ENCODE data around the gene RIPPLY1. TPM values are rescaled to one million over a fixed set of nuclear protein-coding genes. Genes with fewer than 3 reads are reported as not detected.

The RIPPLY1 gene
- total RNA-seq, 1 experiment from 2014 or later, result 0.27 TPM

DNA sequence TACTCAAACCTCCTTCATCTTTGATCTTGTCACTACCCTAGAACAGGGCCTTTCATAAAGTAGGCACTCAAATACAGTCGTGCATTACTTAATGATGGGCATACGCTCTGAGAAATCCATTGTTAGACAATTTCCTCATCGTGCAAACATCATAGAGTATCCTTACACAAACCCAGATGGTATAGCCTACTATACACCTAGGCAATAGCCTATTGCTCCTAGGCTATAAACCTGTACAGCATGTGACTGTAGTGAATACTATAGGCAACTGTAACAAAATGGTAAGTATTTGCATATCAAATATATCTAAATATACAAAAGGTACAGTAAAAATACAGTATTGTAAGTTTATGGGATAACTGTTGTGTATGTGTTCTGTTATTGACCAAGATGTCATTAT lies 48.9 kb upstream of the RIPPLY1 start:
- intact Hi-C loops (cut with micrococcal nuclease), result no loop called here
- Histone ChIP-seq H3K4me2 (ENCODE audit: low read length) (no peak overlapping the region), H3K4me1 (ENCODE audit: control insufficient read depth in 1 of 2, insufficient read depth in 2 of 2, low read length in 2 of 2) (peaks cover 0 to 3% of the 10 kb centered on the region in 2 experiments; a peak in 3 of 4 replicates), H2AFZ (ENCODE audit: low read depth, low read length, poor library complexity, severe bottlenecking) (no peak overlapping the region), H3K9me2 (ENCODE audit: insufficient read depth) (no peaks in the 10 kb centered on the region), H3K79me2 (ENCODE audit: insufficient read depth, low read length) (no peaks in the 10 kb centered on the region), H3K27me3 (ENCODE audit: insufficient read depth, low read length) (no peaks in the 10 kb centered on the region), H3K36me3 (ENCODE audit: control insufficient read depth in 1 of 2, insufficient read depth in 2 of 2, low read length in 2 of 2) (no peaks in the 10 kb centered on the region), H4K20me1 (ENCODE audit: insufficient read depth) (no peaks in the 10 kb centered on the region), H3K9ac (ENCODE audit: low read length) (no peak overlapping the region), H3K27ac (ENCODE audit: low read depth, low read length) (no peak overlapping the region), H3K4me3 (replicated peaks in 1 of 2; ENCODE audit: low read depth in 1 of 2, low read length in 2 of 2) (no peak overlapping the region), H3K9me3 (ENCODE audit: control insufficient read depth in 1 of 2, insufficient read depth in 1 of 2, low read depth in 1 of 2, low read length in 2 of 2) (no peaks in the 10 kb centered on the region)
- TF ChIP-seq CBX3 (IDR thresholded peaks at IDR 0.05; ENCODE audit: low read depth) (no peak), YY1 (IDR thresholded peaks at IDR 0.05; ENCODE audit: extremely low read depth, insufficient replicate concordance, low read depth, low read length) (no peak), CTCF (IDR thresholded peaks at IDR 0.05 in 2 of 3, conservative IDR thresholded peaks at IDR 0.05 in 1 of 3; ENCODE audit: borderline replicate concordance in 1 of 3, insufficient read depth in 1 of 3, low read depth in 2 of 3, low read length in 2 of 3) (no peak), FOSL1 (IDR thresholded peaks at IDR 0.05; ENCODE audit: low read depth) (no peak), EZH2phosphoT487 (IDR thresholded peaks at IDR 0.05; ENCODE audit: borderline replicate concordance) (no peak), EGR1 (IDR thresholded peaks at IDR 0.05; ENCODE audit: low read depth) (no peak), SP1 (IDR thresholded peaks at IDR 0.05; ENCODE audit: low read depth) (no peak), ZFX (IDR thresholded peaks at IDR 0.05) (no peak), TCF7L2 (IDR thresholded peaks at IDR 0.05; ENCODE audit: borderline replicate concordance, extremely low read depth, insufficient read depth, insufficient read length) (no peak), SRF (IDR thresholded peaks at IDR 0.05; ENCODE audit: low read depth) (no peak), POLR2AphosphoS5 (IDR thresholded peaks at IDR 0.05; ENCODE audit: low read depth, low read length) (no peak), EZH2 (IDR thresholded peaks at IDR 0.05) (no peak), RAD21 (IDR thresholded peaks at IDR 0.05; ENCODE audit: low read depth) (no peak), ATF3 (IDR thresholded peaks at IDR 0.05) (no peak)
- TF ChIP-seq, protein P1, sequence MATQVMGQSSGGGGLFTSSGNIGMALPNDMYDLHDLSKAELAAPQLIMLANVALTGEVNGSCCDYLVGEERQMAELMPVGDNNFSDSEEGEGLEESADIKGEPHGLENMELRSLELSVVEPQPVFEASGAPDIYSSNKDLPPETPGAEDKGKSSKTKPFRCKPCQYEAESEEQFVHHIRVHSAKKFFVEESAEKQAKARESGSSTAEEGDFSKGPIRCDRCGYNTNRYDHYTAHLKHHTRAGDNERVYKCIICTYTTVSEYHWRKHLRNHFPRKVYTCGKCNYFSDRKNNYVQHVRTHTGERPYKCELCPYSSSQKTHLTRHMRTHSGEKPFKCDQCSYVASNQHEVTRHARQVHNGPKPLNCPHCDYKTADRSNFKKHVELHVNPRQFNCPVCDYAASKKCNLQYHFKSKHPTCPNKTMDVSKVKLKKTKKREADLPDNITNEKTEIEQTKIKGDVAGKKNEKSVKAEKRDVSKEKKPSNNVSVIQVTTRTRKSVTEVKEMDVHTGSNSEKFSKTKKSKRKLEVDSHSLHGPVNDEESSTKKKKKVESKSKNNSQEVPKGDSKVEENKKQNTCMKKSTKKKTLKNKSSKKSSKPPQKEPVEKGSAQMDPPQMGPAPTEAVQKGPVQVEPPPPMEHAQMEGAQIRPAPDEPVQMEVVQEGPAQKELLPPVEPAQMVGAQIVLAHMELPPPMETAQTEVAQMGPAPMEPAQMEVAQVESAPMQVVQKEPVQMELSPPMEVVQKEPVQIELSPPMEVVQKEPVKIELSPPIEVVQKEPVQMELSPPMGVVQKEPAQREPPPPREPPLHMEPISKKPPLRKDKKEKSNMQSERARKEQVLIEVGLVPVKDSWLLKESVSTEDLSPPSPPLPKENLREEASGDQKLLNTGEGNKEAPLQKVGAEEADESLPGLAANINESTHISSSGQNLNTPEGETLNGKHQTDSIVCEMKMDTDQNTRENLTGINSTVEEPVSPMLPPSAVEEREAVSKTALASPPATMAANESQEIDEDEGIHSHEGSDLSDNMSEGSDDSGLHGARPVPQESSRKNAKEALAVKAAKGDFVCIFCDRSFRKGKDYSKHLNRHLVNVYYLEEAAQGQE (IDR thresholded peaks at IDR 0.05; ENCODE audit: low read depth), result no peak
- ChIA-PET CTCF (interaction anchor here (0.6 kb wide), 1 partner anchor 53 kb away, joined by 3 read pairs; no protein-coding TSS in a partner anchor), RAD21 (ENCODE audit: low non-redundant PET in 1 of 2, low total read pairs in 2 of 2, uncharacterized antibody in 2 of 2, unreplicated experiment in 2 of 2) (no interaction called here), POLR2A (no interaction called here)
- no peak for DNase-seq (ENCODE audit: low read depth, low spot score)
- BruUV-seq (replicated peaks), result no TSS peak
- no peak for ATAC-seq

Measured in HCT116 (cell line).